ENCODE results near the gene SUPT20HL1.

DNA sequence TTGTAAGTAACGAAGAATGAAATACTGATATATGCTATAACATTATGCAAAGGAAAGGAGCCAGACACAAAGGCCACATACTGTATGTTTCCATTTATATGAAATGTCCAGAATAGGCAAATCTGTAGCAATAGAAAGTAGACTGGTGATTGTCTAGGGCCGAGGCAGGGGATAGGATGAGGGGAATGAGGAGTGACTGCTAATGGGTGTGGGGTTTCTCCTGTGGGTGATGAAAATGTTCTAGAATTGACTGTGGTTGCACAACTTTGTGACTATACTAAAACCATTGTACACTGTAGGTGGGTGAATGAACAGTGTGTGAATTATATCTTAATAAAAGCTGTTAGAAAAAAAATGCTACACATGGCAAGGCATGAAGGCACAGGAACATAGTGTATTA lies 19.9 kb upstream of the SUPT20HL1 start:
- TF ChIP-seq, protein P1, sequence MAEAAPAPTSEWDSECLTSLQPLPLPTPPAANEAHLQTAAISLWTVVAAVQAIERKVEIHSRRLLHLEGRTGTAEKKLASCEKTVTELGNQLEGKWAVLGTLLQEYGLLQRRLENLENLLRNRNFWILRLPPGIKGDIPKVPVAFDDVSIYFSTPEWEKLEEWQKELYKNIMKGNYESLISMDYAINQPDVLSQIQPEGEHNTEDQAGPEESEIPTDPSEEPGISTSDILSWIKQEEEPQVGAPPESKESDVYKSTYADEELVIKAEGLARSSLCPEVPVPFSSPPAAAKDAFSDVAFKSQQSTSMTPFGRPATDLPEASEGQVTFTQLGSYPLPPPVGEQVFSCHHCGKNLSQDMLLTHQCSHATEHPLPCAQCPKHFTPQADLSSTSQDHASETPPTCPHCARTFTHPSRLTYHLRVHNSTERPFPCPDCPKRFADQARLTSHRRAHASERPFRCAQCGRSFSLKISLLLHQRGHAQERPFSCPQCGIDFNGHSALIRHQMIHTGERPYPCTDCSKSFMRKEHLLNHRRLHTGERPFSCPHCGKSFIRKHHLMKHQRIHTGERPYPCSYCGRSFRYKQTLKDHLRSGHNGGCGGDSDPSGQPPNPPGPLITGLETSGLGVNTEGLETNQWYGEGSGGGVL (tag by site-specific recombination; IDR thresholded peaks at IDR 0.05) = no peak
- no peak for TF ChIP-seq ZNF621 (tag by site-specific recombination; IDR thresholded peaks at IDR 0.05)
- no peak for TF ChIP-seq KLF8 (tag by site-specific recombination; IDR thresholded peaks at IDR 0.05)
- TF ChIP-seq, protein P2, sequence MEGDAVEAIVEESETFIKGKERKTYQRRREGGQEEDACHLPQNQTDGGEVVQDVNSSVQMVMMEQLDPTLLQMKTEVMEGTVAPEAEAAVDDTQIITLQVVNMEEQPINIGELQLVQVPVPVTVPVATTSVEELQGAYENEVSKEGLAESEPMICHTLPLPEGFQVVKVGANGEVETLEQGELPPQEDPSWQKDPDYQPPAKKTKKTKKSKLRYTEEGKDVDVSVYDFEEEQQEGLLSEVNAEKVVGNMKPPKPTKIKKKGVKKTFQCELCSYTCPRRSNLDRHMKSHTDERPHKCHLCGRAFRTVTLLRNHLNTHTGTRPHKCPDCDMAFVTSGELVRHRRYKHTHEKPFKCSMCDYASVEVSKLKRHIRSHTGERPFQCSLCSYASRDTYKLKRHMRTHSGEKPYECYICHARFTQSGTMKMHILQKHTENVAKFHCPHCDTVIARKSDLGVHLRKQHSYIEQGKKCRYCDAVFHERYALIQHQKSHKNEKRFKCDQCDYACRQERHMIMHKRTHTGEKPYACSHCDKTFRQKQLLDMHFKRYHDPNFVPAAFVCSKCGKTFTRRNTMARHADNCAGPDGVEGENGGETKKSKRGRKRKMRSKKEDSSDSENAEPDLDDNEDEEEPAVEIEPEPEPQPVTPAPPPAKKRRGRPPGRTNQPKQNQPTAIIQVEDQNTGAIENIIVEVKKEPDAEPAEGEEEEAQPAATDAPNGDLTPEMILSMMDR (tag by site-specific recombination; IDR thresholded peaks at IDR 0.05) = no peak
- TF ChIP-seq, protein P3, sequence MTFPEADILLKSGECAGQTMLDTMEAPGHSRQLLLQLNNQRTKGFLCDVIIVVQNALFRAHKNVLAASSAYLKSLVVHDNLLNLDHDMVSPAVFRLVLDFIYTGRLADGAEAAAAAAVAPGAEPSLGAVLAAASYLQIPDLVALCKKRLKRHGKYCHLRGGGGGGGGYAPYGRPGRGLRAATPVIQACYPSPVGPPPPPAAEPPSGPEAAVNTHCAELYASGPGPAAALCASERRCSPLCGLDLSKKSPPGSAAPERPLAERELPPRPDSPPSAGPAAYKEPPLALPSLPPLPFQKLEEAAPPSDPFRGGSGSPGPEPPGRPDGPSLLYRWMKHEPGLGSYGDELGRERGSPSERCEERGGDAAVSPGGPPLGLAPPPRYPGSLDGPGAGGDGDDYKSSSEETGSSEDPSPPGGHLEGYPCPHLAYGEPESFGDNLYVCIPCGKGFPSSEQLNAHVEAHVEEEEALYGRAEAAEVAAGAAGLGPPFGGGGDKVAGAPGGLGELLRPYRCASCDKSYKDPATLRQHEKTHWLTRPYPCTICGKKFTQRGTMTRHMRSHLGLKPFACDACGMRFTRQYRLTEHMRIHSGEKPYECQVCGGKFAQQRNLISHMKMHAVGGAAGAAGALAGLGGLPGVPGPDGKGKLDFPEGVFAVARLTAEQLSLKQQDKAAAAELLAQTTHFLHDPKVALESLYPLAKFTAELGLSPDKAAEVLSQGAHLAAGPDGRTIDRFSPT (tag by site-specific recombination; IDR thresholded peaks at IDR 0.05) = no peak
- TF ChIP-seq, protein P4, sequence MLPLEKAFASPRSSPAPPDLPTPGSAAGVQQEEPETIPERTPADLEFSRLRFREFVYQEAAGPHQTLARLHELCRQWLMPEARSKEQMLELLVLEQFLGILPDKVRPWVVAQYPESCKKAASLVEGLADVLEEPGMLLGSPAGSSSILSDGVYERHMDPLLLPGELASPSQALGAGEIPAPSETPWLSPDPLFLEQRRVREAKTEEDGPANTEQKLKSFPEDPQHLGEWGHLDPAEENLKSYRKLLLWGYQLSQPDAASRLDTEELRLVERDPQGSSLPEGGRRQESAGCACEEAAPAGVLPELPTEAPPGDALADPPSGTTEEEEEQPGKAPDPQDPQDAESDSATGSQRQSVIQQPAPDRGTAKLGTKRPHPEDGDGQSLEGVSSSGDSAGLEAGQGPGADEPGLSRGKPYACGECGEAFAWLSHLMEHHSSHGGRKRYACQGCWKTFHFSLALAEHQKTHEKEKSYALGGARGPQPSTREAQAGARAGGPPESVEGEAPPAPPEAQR (tag by site-specific recombination; IDR thresholded peaks at IDR 0.05) = no peak
- no peak for TF ChIP-seq ZNF366 (tag by site-specific recombination; conservative IDR thresholded peaks at IDR 0.05)

Measured in HEK293 (cell line).